ENCODE measurements around the gene MECR.
A peak's percentile ranks its signal among the peaks of the same experiment; 100 is the strongest.

MECR gene

GRCh38 chr1:29227511-29227910 lies 3.2 kb downstream of the MECR start:
- no CpG with 5 or more reads among the region's 5 CpGs for WGBS (ENCODE audit: extremely low coverage, insufficient coverage, insufficient read length)
- peaks cover 3% of the 10 kb centered on the region for H3K79me2 ChIP-seq (ENCODE audit: control insufficient read depth, insufficient read depth, low read length, poor library complexity)

GRCh38 chr1:29225361-29225760 lies 5.4 kb downstream of the MECR start:
- peaks cover under 1% of the 10 kb centered on the region for H3K79me2 ChIP-seq (ENCODE audit: control insufficient read depth, insufficient read depth, low read length, poor library complexity)
- H3K79me1 ChIP-seq (ENCODE audit: low read length), result peaks cover under 1% of the 10 kb centered on the region
- H3K36me3 ChIP-seq (ENCODE audit: control insufficient read depth in 1 of 2, insufficient read depth in 2 of 2, low read length in 2 of 2), result peaks cover 3 to 4% of the 10 kb centered on the region in 2 experiments
- no peak overlapping the region for H4K12ac ChIP-seq (ENCODE audit: low read depth, low read length)
- H3K4me3 ChIP-seq (ENCODE audit: low read depth, low read length), result no peak overlapping the region
- WGBS (ENCODE audit: extremely low coverage, insufficient coverage, insufficient read length), result no CpG with 5 or more reads among the region's 4 CpGs
- H3K4me2 ChIP-seq (ENCODE audit: low read length), result no peak overlapping the region
- H3K27ac ChIP-seq (ENCODE audit: low read depth, low read length), result no peak overlapping the region
- DNase-seq, result no peak
- no peak overlapping the region for H3K14ac ChIP-seq (ENCODE audit: low read length)
- H4K8ac ChIP-seq (ENCODE audit: low read depth, low read length), result no peak overlapping the region
- H3K18ac ChIP-seq (ENCODE audit: low read length), result no peak overlapping the region
- no peak overlapping the region for H2BK120ac ChIP-seq (ENCODE audit: insufficient read depth, low read length, poor library complexity)
- H4K91ac ChIP-seq (ENCODE audit: low read depth, low read length), result no peak overlapping the region
- H2BK5ac ChIP-seq (ENCODE audit: low read depth, low read length, poor library complexity), result no peak overlapping the region
- H3K4me1 ChIP-seq (ENCODE audit: control insufficient read depth in 1 of 2, insufficient read depth in 2 of 2, low read length in 2 of 2), result peaks cover 7 to 13% of the 10 kb centered on the region in 2 experiments
- no peak overlapping the region for H2BK12ac ChIP-seq (ENCODE audit: low read length)
- H3K27me3 ChIP-seq (ENCODE audit: insufficient read depth, low read length), result no peaks in the 10 kb centered on the region
- H3K9me3 ChIP-seq (ENCODE audit: insufficient read depth, low read depth, low read length), result no peaks in the 10 kb centered on the region
- no peak overlapping the region for H3K4ac ChIP-seq (ENCODE audit: low read depth, low read length)
- H2AFZ ChIP-seq (ENCODE audit: insufficient read depth, low read length, poor library complexity), result no peak overlapping the region
- H2AK5ac ChIP-seq (ENCODE audit: low read length), result no peak overlapping the region
- no peak overlapping the region for H3K9ac ChIP-seq (ENCODE audit: low read length)
- H3K23ac ChIP-seq (ENCODE audit: low read length), result no peak overlapping the region

More at GRCh38 chr1:29227511-29227910, 3.2 kb downstream of the MECR start:
- H3K18ac ChIP-seq (ENCODE audit: low read length), result no peak overlapping the region
- peaks cover 3 to 4% of the 10 kb centered on the region in 2 experiments for H3K36me3 ChIP-seq (ENCODE audit: control insufficient read depth in 1 of 2, insufficient read depth in 2 of 2, low read length in 2 of 2)
- H3K4me2 ChIP-seq (ENCODE audit: low read length), result peak overlapping the region; percentile 18
- peak overlapping the region; percentile 54 for H3K4ac ChIP-seq (ENCODE audit: low read depth, low read length)
- H3K23ac ChIP-seq (ENCODE audit: low read length), result no peak overlapping the region
- no peak overlapping the region for H4K12ac ChIP-seq (ENCODE audit: low read depth, low read length)
- DNase-seq, result peak; percentile 81 to 90
- peak overlapping the region; percentile 86 for H2BK5ac ChIP-seq (ENCODE audit: low read depth, low read length, poor library complexity)
- H3K27me3 ChIP-seq (ENCODE audit: insufficient read depth, low read length), result no peaks in the 10 kb centered on the region
- H4K8ac ChIP-seq (ENCODE audit: low read depth, low read length), result no peak overlapping the region
- H3K4me3 ChIP-seq (ENCODE audit: low read depth, low read length), result no peak overlapping the region
- H3K79me1 ChIP-seq (ENCODE audit: low read length), result peaks cover 7% of the 10 kb centered on the region
- H2AK5ac ChIP-seq (ENCODE audit: low read length), result peak overlapping the region; percentile 29
- no peak overlapping the region for H2BK12ac ChIP-seq (ENCODE audit: low read length)
- no peaks in the 10 kb centered on the region for H3K9me3 ChIP-seq (ENCODE audit: insufficient read depth, low read depth, low read length)
- H4K91ac ChIP-seq (ENCODE audit: low read depth, low read length), result peak overlapping the region; percentile 57
- H3K14ac ChIP-seq (ENCODE audit: low read length), result no peak overlapping the region
- H2AFZ ChIP-seq (ENCODE audit: insufficient read depth, low read length, poor library complexity), result no peak overlapping the region
- H3K9ac ChIP-seq (ENCODE audit: low read length), result no peak overlapping the region
- H3K27ac ChIP-seq (ENCODE audit: low read depth, low read length), result peak overlapping the region; percentile 77
- H2BK120ac ChIP-seq (ENCODE audit: insufficient read depth, low read length, poor library complexity), result no peak overlapping the region
- peaks cover 7 to 14% of the 10 kb centered on the region in 2 experiments for H3K4me1 ChIP-seq (ENCODE audit: control insufficient read depth in 1 of 2, insufficient read depth in 2 of 2, low read length in 2 of 2)

- H4K12ac ChIP-seq (ENCODE audit: low read depth, low read length), result no peak overlapping the region
- no peak overlapping the region for H4K8ac ChIP-seq (ENCODE audit: low read depth, low read length)
- peak overlapping the region; percentile 25 for H2BK12ac ChIP-seq (ENCODE audit: low read length)
- H3K4me2 ChIP-seq (ENCODE audit: low read length), result no peak overlapping the region
- H3K9me3 ChIP-seq (ENCODE audit: insufficient read depth, low read depth, low read length), result no peaks in the 10 kb centered on the region
- no peaks in the 10 kb centered on the region for H3K79me2 ChIP-seq (ENCODE audit: control insufficient read depth, insufficient read depth, low read length, poor library complexity)
- no peak for DNase-seq
- H4K91ac ChIP-seq (ENCODE audit: low read depth, low read length), result no peak overlapping the region
- no peak overlapping the region for H3K27ac ChIP-seq (ENCODE audit: low read depth, low read length)
- no CpG with 5 or more reads among the region's 5 CpGs for whole genome bisulfite sequencing (ENCODE audit: extremely low coverage, insufficient coverage, insufficient read length)
- no peak overlapping the region for H2AK5ac ChIP-seq (ENCODE audit: low read length)
- no peak overlapping the region for H2AFZ ChIP-seq (ENCODE audit: insufficient read depth, low read length, poor library complexity)
- peaks cover 3 to 4% of the 10 kb centered on the region in 2 experiments for H3K36me3 ChIP-seq (ENCODE audit: control insufficient read depth in 1 of 2, insufficient read depth in 2 of 2, low read length in 2 of 2)
- peaks cover 7 to 13% of the 10 kb centered on the region in 2 experiments for H3K4me1 ChIP-seq (ENCODE audit: control insufficient read depth in 1 of 2, insufficient read depth in 2 of 2, low read length in 2 of 2)
- H3K9ac ChIP-seq (ENCODE audit: low read length), result no peak overlapping the region
- no peak overlapping the region for H2BK5ac ChIP-seq (ENCODE audit: low read depth, low read length, poor library complexity)
- no peak overlapping the region for H3K4ac ChIP-seq (ENCODE audit: low read depth, low read length)
- no peaks in the 10 kb centered on the region for H3K79me1 ChIP-seq (ENCODE audit: low read length)
- H2BK120ac ChIP-seq (ENCODE audit: insufficient read depth, low read length, poor library complexity), result no peak overlapping the region
- no peak overlapping the region for H3K14ac ChIP-seq (ENCODE audit: low read length)
- no peaks in the 10 kb centered on the region for H3K27me3 ChIP-seq (ENCODE audit: insufficient read depth, low read length)
- peak overlapping the region; percentile 35 for H3K18ac ChIP-seq (ENCODE audit: low read length)
- no peak overlapping the region for H3K23ac ChIP-seq (ENCODE audit: low read length)
- H3K4me3 ChIP-seq (ENCODE audit: low read depth, low read length), result no peak overlapping the region
Measured at GRCh38 chr1:29224356-29224837, 6.3 kb downstream of the MECR start.

GRCh38 chr1:29223521-29223920 lies 7.2 kb downstream of the MECR start:
- Histone ChIP-seq H3K4ac (ENCODE audit: low read depth, low read length) (no peak overlapping the region), H2BK5ac (ENCODE audit: low read depth, low read length, poor library complexity) (no peak overlapping the region), H2BK12ac (ENCODE audit: low read length) (peak overlapping the region; percentile 22), H4K91ac (ENCODE audit: low read depth, low read length) (no peak overlapping the region), H2AK5ac (ENCODE audit: low read length) (no peak overlapping the region), H3K27me3 (ENCODE audit: insufficient read depth, low read length) (no peaks in the 10 kb centered on the region), H4K8ac (ENCODE audit: low read depth, low read length) (no peak overlapping the region), H3K79me2 (ENCODE audit: control insufficient read depth, insufficient read depth, low read length, poor library complexity) (no peaks in the 10 kb centered on the region), H3K23ac (ENCODE audit: low read length) (no peak overlapping the region), H3K36me3 (ENCODE audit: control insufficient read depth in 1 of 2, insufficient read depth in 2 of 2, low read length in 2 of 2) (peaks cover 3 to 4% of the 10 kb centered on the region in 2 experiments), H2BK120ac (ENCODE audit: insufficient read depth, low read length, poor library complexity) (peak overlapping the region; percentile 15), H3K4me2 (ENCODE audit: low read length) (no peak overlapping the region), H3K27ac (ENCODE audit: low read depth, low read length) (no peak overlapping the region), H2AFZ (ENCODE audit: insufficient read depth, low read length, poor library complexity) (no peak overlapping the region), H3K18ac (ENCODE audit: low read length) (no peak overlapping the region), H3K9me3 (ENCODE audit: insufficient read depth, low read depth, low read length) (no peaks in the 10 kb centered on the region), H3K9ac (ENCODE audit: low read length) (no peak overlapping the region), H3K79me1 (ENCODE audit: low read length) (no peaks in the 10 kb centered on the region), H3K4me1 (ENCODE audit: control insufficient read depth in 1 of 2, insufficient read depth in 2 of 2, low read length in 2 of 2) (peaks cover 7 to 13% of the 10 kb centered on the region in 2 experiments), H3K14ac (ENCODE audit: low read length) (no peak overlapping the region), H3K4me3 (ENCODE audit: low read depth, low read length) (no peak overlapping the region), H4K12ac (ENCODE audit: low read depth, low read length) (no peak overlapping the region)
- DNase-seq, result no peak
- no CpG with 5 or more reads among the region's 6 CpGs for WGBS (ENCODE audit: extremely low coverage, insufficient coverage, insufficient read length)

Measured in trophoblast cell (in vitro differentiated cells and primary cell).